ENCODE results near the gene CCDC15. TPM values are rescaled to one million over a fixed set of nuclear protein-coding genes. Genes with fewer than 3 reads are reported as not detected.

Gene CCDC15
- total and polyA plus RNA-seq, 2 of the 13 experiments (the other 11 are each of a cell fraction or from before 2014, with no cell fraction given) = 2.2 to 4.6 TPM

- TF ChIP-seq, protein P1, sequence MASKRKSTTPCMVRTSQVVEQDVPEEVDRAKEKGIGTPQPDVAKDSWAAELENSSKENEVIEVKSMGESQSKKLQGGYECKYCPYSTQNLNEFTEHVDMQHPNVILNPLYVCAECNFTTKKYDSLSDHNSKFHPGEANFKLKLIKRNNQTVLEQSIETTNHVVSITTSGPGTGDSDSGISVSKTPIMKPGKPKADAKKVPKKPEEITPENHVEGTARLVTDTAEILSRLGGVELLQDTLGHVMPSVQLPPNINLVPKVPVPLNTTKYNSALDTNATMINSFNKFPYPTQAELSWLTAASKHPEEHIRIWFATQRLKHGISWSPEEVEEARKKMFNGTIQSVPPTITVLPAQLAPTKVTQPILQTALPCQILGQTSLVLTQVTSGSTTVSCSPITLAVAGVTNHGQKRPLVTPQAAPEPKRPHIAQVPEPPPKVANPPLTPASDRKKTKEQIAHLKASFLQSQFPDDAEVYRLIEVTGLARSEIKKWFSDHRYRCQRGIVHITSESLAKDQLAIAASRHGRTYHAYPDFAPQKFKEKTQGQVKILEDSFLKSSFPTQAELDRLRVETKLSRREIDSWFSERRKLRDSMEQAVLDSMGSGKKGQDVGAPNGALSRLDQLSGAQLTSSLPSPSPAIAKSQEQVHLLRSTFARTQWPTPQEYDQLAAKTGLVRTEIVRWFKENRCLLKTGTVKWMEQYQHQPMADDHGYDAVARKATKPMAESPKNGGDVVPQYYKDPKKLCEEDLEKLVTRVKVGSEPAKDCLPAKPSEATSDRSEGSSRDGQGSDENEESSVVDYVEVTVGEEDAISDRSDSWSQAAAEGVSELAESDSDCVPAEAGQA (IDR thresholded peaks at IDR 0.05; ENCODE audit: low read depth) = peak; percentile 42; the same call in 1 of the 2 replicates
- TF ChIP-seq, protein P1 (CRISPR knock-in tag; IDR thresholded peaks at IDR 0.05; ENCODE audit: borderline replicate concordance) = no peak
- no peak for TF ChIP-seq ZNF883 (CRISPR knock-in tag; IDR thresholded peaks at IDR 0.05; ENCODE audit: not compliant biosample characterization)
- no peak for TF ChIP-seq MIXL1 (CRISPR knock-in tag; IDR thresholded peaks at IDR 0.05)
- peak; percentile 67; the same call in 1 of the 2 replicates for TF ChIP-seq DMAP1 (CRISPR knock-in tag; IDR thresholded peaks at IDR 0.05)
Measured at GRCh38 chr11:124953753-124954589, at the start of gene CCDC15 (continued).

Measured in HepG2 (cell line).